NCI-H2171 (cell line): ENCODE results near the gene USP25.

Experiments used
- DNase-seq: peaks from one replicate; lab custom pipeline; 2025; lab: John Stamatoyannopoulos, UW

The USP25 gene

GRCh38 chr21:15856813-15857212, 127.0 kb downstream of the USP25 start:
- no peak for DNase-seq

GRCh38 chr21:15857740-15858139, 128.0 kb downstream of the USP25 start:
- DNase-seq, result no peak

GRCh38 chr21:15860541-15860940, 130.8 kb downstream of the USP25 start:
- no peak for DNase-seq

GRCh38 chr21:15868940-15869339, 139.2 kb downstream of the USP25 start:
- DNase-seq, result no peak

GRCh38 chr21:15870819-15871218, 141.0 kb downstream of the USP25 start:
- DNase-seq, result no peak

GRCh38 chr21:15872236-15872635, 142.5 kb downstream of the USP25 start:
- DNase-seq, result no peak

- DNase-seq, result no peak
These were observed 144.8 kb downstream of the USP25 start for GRCh38 chr21:15874615-15875014.

GRCh38 chr21:15875286-15875685, 145.5 kb downstream of the USP25 start:
- DNase-seq, result no peak

GRCh38 chr21:15893902-15894301, 164.1 kb downstream of the USP25 start:
- DNase-seq, result no peak

GRCh38 chr21:15894596-15894995, 164.8 kb downstream of the USP25 start:
- DNase-seq, result no peak

GRCh38 chr21:15895142-15896106, 165.6 kb downstream of the USP25 start:
- no peak for DNase-seq

GRCh38 chr21:15896501-15896900, 166.7 kb downstream of the USP25 start:
- DNase-seq, result no peak

GRCh38 chr21:15904389-15904788, 174.6 kb downstream of the USP25 start:
- DNase-seq, result no peak

- DNase-seq, result no peak
These were observed 178.4 kb downstream of the USP25 start for GRCh38 chr21:15908187-15908586.

GRCh38 chr21:15928196-15928595, 198.4 kb downstream of the USP25 start:
- no peak for DNase-seq

GRCh38 chr21:15928686-15929425, 199.1 kb downstream of the USP25 start:
- no peak for DNase-seq

- no peak for DNase-seq
These were observed 199.8 kb downstream of the USP25 start for GRCh38 chr21:15929536-15929935.
